Skin of body (tissue), 3 donors: ENCODE results near the gene POLD3. TPM values are rescaled to one million over a fixed set of nuclear protein-coding genes. Genes with fewer than 3 reads are reported as not detected.

Experiments used
- DNase-seq: peaks from one replicate; lab custom pipeline; 2025; lab: John Stamatoyannopoulos, UW
- small RNA-seq: library from RNA; depleted of rRNA; stranded (forward); fragments of <200 nt; gene quantifications from one replicate; pipeline ENCODE3, GENCODE V24; 2014; ENCODE audit warnings: low replicate concordance
- total RNA-seq: library from RNA; depleted of rRNA; stranded (reverse); fragments of >200 nt; gene quantifications from one replicate; pipeline ENCODE4 v1.2.3, GENCODE V29; 2014

POLD3 gene
- total RNA-seq, 1 donor from 2014 or later, result 16.4 TPM

- DNase-seq, result no peak
These were observed 94.4 kb downstream of the POLD3 start for GRCh38 chr11:74686792-74687191.

DNA sequence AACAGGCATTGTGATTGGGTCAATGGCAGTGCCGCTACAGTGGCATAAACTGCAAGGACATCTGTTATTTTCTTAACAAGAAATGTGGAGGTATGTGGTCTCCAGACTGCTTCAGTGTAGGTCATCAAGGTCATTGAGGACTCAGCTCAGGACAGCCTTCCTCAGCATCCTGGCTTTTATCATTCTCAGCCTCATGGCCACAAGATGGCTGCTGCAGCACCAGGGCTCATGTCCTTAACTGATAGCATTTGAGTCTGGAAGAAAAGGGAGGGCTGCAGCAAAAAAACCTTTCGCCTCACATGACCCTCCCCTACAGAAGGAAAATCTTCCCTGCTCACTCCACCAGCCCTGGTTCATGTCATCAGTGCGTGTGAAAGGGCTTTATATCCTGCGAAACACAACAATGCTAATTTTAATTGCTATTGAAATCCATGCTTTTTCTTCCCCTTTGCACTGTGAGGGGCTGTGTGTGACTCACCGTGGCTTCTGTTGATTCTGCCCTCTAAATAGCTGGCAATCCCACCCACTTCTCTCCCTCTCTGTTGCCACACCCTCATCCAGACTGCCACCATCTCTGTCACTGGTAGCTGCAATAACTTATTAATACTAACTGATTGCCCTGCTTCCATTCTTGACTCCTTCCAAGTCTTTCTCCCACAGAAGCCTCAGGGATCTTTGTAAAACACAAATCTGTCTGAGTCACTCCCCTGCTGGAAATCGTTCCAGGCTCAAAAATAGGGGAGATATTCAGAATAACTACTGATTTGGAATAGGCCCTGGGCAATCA is 95.0 kb downstream of the POLD3 start:
- DNase-seq, result no peak

DNA sequence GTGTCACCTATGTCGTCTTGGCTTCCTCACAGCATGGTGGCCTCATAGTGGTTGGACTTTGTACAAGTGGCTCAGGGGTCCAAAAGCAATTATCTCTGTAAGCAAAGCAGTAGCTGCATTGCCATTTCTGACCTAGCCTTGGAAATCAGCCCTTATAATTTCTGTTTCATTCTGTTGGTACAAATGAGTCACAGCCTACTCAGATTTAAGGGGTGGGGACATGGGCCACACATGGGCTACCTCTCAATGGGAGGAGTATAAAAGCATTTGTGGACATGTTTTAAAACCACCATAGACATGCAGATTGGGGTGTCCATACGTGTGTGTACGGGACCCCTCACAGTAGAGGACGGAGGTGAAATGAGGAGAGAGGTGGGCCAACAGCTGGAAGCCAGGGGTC is 97.3 kb downstream of the POLD3 start:
- DNase-seq, result no peak

DNA sequence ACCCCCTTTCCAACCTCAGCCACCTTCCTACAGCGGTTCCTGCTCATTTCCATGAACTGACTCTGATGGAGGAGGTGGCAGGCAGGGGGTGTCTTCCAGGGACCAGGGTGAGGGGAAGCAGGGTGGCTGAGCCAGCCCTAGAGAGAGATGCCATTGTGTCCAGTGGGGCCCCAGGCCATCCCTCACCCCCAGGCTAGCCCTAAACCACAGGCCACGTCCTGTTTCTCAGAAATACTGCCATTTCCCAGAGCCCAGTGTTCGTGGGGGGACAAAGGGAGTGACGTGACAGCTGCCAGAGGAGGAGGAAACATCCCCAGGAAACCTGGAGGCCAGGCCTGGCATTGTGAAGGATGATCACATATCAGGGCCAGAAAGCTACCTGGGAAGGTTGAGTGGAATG is 99.4 kb downstream of the POLD3 start:
- DNase-seq, result no peak

Small RNA genes lying within 50 kb of the gene (small RNA-seq; reads per million reads assigned to genes)
- gene RANP3 (not detected), gene RN7SKP297 (not detected)

Other genes with a start within 250 kb of the POLD3 start
- gene PGM2L1, start 194.1 kb upstream of the POLD3 start, total RNA-seq, result 6.1 TPM
- gene KCNE3, start 125.0 kb upstream of the POLD3 start, total RNA-seq, result 3.9 TPM
- gene LIPT2, start 98.9 kb upstream of the POLD3 start, total RNA-seq, result 2.1 TPM
- 0.30 TPM for gene CHRDL2, start 138.8 kb downstream of the POLD3 start, total RNA-seq
- gene RNF169, start 156.3 kb downstream of the POLD3 start, total RNA-seq, result 21.8 TPM